Eye (tissue), 1 donor: ENCODE measurements around the gene PTRH2.
"Not testable (repeated sequence)": the region's sequence is repeated elsewhere in the genome, so short reads cannot be mapped to it uniquely, and the experiment has no call there.

ENCODE experiments used
- DNase-seq: peaks from one replicate; pipeline ENCODE4 v3.0.0-alpha.2; 2015

The PTRH2 gene

GRCh38 chr17:59666235-59666634 is 41.0 kb downstream of the PTRH2 start:
- no peak for DNase-seq

GRCh38 chr17:59656624-59657023 is 50.6 kb downstream of the PTRH2 start:
- DNase-seq = not testable (repeated sequence)

GRCh38 chr17:59652119-59652518 is 55.1 kb downstream of the PTRH2 start:
- no peak for DNase-seq

GRCh38 chr17:59651346-59651745 is 55.9 kb downstream of the PTRH2 start:
- DNase-seq = no peak

GRCh38 chr17:59650642-59651041 is 56.6 kb downstream of the PTRH2 start:
- DNase-seq = no peak

- no peak for DNase-seq
These were observed 57.3 kb downstream of the PTRH2 start for GRCh38 chr17:59649886-59650285.
